IMR-90 (cell line): ENCODE results near the gene TMOD4. TPM values are rescaled to one million over a fixed set of nuclear protein-coding genes. Genes with fewer than 3 reads are reported as not detected.
A peak's percentile ranks its signal among the peaks of the same experiment; 100 is the strongest.

Experiments used
- ATAC-seq: fragments of 200-7000 bp; cut with Tn5 transposase; 2 replicates; pipeline ENCODE4 v1.9.1; 2020; ENCODE audit warnings: low read depth, mild to moderate bottlenecking, moderate library complexity
- BruUV-seq: library from RNA; stranded (reverse); fragments of 400-500 nt; replicated peaks from 2 replicates; lab custom pipeline; 2021; lab: Mats Ljungman, UMichigan
- CTCF ChIA-PET: fragments of 300-600 bp; formaldehyde crosslinking; extraction: SDS; loops from one replicate; lab custom pipeline; 2021; ENCODE audit warnings: antibody characterized with exemption; lab: Yijun Ruan, JAX
- POLR2A ChIA-PET: fragments of 300-600 bp; sonication (Branson Sonifier 250); formaldehyde crosslinking; loops from one replicate; lab custom pipeline; 2022; ENCODE audit warnings: antibody characterized with exemption; ENCODE audit not compliant: unreplicated experiment; lab: Charles Lee
- DNase-seq: peaks from one replicate; pipeline ENCODE4 v3.0.0; 2013
- H2AFZ ChIP-seq: replicated peaks from 2 replicates; pipeline ENCODE3; 2013; ENCODE audit warnings: low read length, mild to moderate bottlenecking; ENCODE audit not compliant: poor library complexity
- H2AK5ac ChIP-seq: 2 replicates; pipeline ENCODE4 v1.6.1; 2013; ENCODE audit warnings: low read depth, low read length, inconsistent platforms
- H2AK9ac ChIP-seq: replicated peaks from 2 replicates; pipeline ENCODE3; 2013; ENCODE audit warnings: mild to moderate bottlenecking, low read depth, low read length, moderate library complexity; ENCODE audit not compliant: poor library complexity
- H2BK120ac ChIP-seq: 2 replicates; pipeline ENCODE4 v1.6.1; 2013; ENCODE audit warnings: low read depth, low read length, inconsistent platforms
- H2BK15ac ChIP-seq: 3 replicates; pipeline ENCODE4 v1.6.1; 2013; ENCODE audit warnings: low read depth, low read length, inconsistent platforms
- H2BK20ac ChIP-seq: 2 replicates; pipeline ENCODE4 v1.6.1; 2013; ENCODE audit warnings: low read depth, mild to moderate bottlenecking, inconsistent platforms, low read length, moderate library complexity
- H2BK5ac ChIP-seq: 2 replicates; pipeline ENCODE4 v1.6.1; 2013; ENCODE audit warnings: mild to moderate bottlenecking, low read depth, low read length, inconsistent platforms; ENCODE audit not compliant: poor library complexity, severe bottlenecking
- H3K14ac ChIP-seq: replicated peaks from 2 replicates; pipeline ENCODE4 v1.6.1; 2013; ENCODE audit warnings: low read depth, low read length, inconsistent platforms
- H3K18ac ChIP-seq: 2 replicates; pipeline ENCODE4 v1.6.1; 2013; ENCODE audit warnings: low read depth, low read length, control low read depth
- H3K23ac ChIP-seq: 2 replicates; pipeline ENCODE4 v1.6.1; 2013; ENCODE audit warnings: low read depth, low read length, inconsistent platforms
- H3K27ac ChIP-seq: 2 replicates; pipeline ENCODE4 v1.5.1; 2013; ENCODE audit warnings: mild to moderate bottlenecking, control low read depth, low read length; ENCODE audit not compliant: insufficient read depth
- H3K27me3 ChIP-seq: 2 replicates; pipeline ENCODE4 v1.6.1; 2013; ENCODE audit warnings: low read length; ENCODE audit not compliant: control insufficient read depth, insufficient read depth
- H3K36me3 ChIP-seq: 2 replicates; pipeline ENCODE4 v1.6.1; 2013; ENCODE audit warnings: low read length, mixed read lengths; ENCODE audit not compliant: control insufficient read depth, insufficient read depth
- H3K4ac ChIP-seq: 2 replicates; pipeline ENCODE4 v1.6.1; 2013; ENCODE audit warnings: low read depth, low read length, inconsistent platforms
- H3K4me1 ChIP-seq: 2 replicates; pipeline ENCODE4 v1.6.1; 2013; ENCODE audit warnings: low read length, mixed read lengths; ENCODE audit not compliant: control insufficient read depth, insufficient read depth
- H3K4me2 ChIP-seq: 2 replicates; pipeline ENCODE4 v1.6.1; 2013; ENCODE audit warnings: low read depth, mild to moderate bottlenecking, control low read depth, low read length, moderate library complexity
- H3K4me3 ChIP-seq: 2 replicates; pipeline ENCODE4 v1.5.1; 2013; ENCODE audit warnings: low read depth, mild to moderate bottlenecking, control low read depth, low read length, moderate library complexity; ENCODE audit not compliant: insufficient read depth
- H3K56ac ChIP-seq: 2 replicates; pipeline ENCODE4 v1.6.1; 2013; ENCODE audit warnings: low read length, inconsistent platforms; ENCODE audit not compliant: insufficient read depth; ENCODE audit errors: extremely low read depth
- H3K79me1 ChIP-seq, 2 experiments: 2 replicates each; pipeline ENCODE4 v1.6.1; 2013; ENCODE audit warnings: low read length in 2 of 2, inconsistent platforms in 1 of 2, low read depth in 1 of 2
- H3K9ac ChIP-seq: 2 replicates; pipeline ENCODE4 v1.6.1; 2013; ENCODE audit warnings: low read depth, low read length, control low read depth
- H3K9me1 ChIP-seq: 2 replicates; pipeline ENCODE4 v1.6.1; 2013; ENCODE audit warnings: low read length, inconsistent platforms; ENCODE audit not compliant: insufficient read depth
- H3K9me3 ChIP-seq: 2 replicates; pipeline ENCODE4 v1.6.1; 2013; ENCODE audit warnings: low read length; ENCODE audit not compliant: control insufficient read depth, insufficient read depth
- H4K20me1 ChIP-seq: 2 replicates; pipeline ENCODE4 v1.6.1; 2013; ENCODE audit warnings: low read length, inconsistent platforms; ENCODE audit not compliant: insufficient read depth
- H4K5ac ChIP-seq: 2 replicates; pipeline ENCODE4 v1.6.1; 2013; ENCODE audit warnings: mild to moderate bottlenecking, low read depth, low read length, control low read depth
- H4K8ac ChIP-seq, 2 experiments: 2 replicates each; pipeline ENCODE4 v1.6.1; 2013; ENCODE audit warnings: low read depth in 2 of 2, low read length in 2 of 2, control low read depth in 1 of 2, inconsistent platforms in 1 of 2
- H4K91ac ChIP-seq: 2 replicates; pipeline ENCODE4 v1.6.1; 2013; ENCODE audit warnings: low read depth, low read length, inconsistent platforms; ENCODE audit not compliant: insufficient read depth
- MXI1 ChIP-seq: IDR thresholded peaks from 2 replicates; pipeline ENCODE4 v1.6.1; 2012; ENCODE audit warnings: low read depth, mild to moderate bottlenecking, low read length, moderate library complexity, borderline replicate concordance
- RCOR1 ChIP-seq: IDR thresholded peaks from 2 replicates; pipeline ENCODE4 v1.6.1; 2012; ENCODE audit warnings: mild to moderate bottlenecking, low read length, improper control_type of control experiment; ENCODE audit not compliant: insufficient replicate concordance
- WGBS, 2 experiments: methylation state at CpG; one replicate each; pipeline versions ENCODE4 v1.1.5 to v1.1.7; 2013; ENCODE audit warnings: missing lambda C conversion rate in 2 of 2; ENCODE audit not compliant: insufficient read length in 1 of 2; ENCODE audit errors: extremely low coverage in 2 of 2; 5-methylcytosine and 5-hydroxymethylcytosine counted together
- dilution Hi-C: fragments of 300-500 bp; cut with HindIII; formaldehyde crosslinking; loops from one replicate; pipeline ENCODE4 v1.14.3; 2018; ENCODE audit warnings: low sequenced_read_pairs; ENCODE audit not compliant: unreplicated experiment
- in situ Hi-C: fragments of 300-500 bp; cut with MboI; formaldehyde crosslinking; loops from 3 replicates; pipeline ENCODE4 v1.14.3; 2019; ENCODE audit warnings: low sequenced_read_pairs, inconsistent platforms, mixed read lengths
- intact Hi-C: fragments of 100-400 bp; cut with micrococcal nuclease; formaldehyde crosslinking; loops from 2 replicates; pipeline ENCODE4 v1.10.0; 2022
- polyA plus RNA-seq, 3 experiments: library from polyadenylated mRNA; depleted of rRNA; stranded (reverse); fragments of >200 nt; gene quantifications; 2 replicates each; pipeline ENCODE4 v1.2.3, GENCODE V29; 2012; ENCODE audit warnings: low replicate concordance in 1 of 3
- total RNA-seq: library from RNA; depleted of rRNA; stranded (reverse); fragments of >200 nt; gene quantifications from 2 replicates; pipeline ENCODE4 v1.2.3, GENCODE V29; 2012

The TMOD4 gene
- total and polyA plus RNA-seq, 2 of the 4 experiments (the other 2 are of a cell fraction) = 0.27 TPM; not detected in 1

GRCh38 chr1:151146072-151146411 lies 29.7 kb downstream of the TMOD4 start:
- Histone ChIP-seq H3K14ac (peak overlapping the region; percentile 61; the same call in 1 of the 2 replicates), H3K9me1 (peaks cover 4% of the 10 kb centered on the region; the same call in 1 of the 2 replicates), H2BK5ac (no peak overlapping the region), H2AK9ac (peak overlapping the region; percentile 85), H3K9me3 (no peaks in the 10 kb centered on the region), H3K9ac (peak overlapping the region; percentile 79), H4K91ac (no peak overlapping the region), H2AFZ (peak overlapping the region; percentile 91), H4K5ac (no peak overlapping the region), H4K8ac (no peak overlapping the region; a peak in 1 of 4 replicates), H3K27me3 (peaks cover 2% of the 10 kb centered on the region; the same call in 1 of the 2 replicates), H3K23ac (peak overlapping the region; percentile 87; the same call in 1 of the 2 replicates), H3K4me2 (peak overlapping the region; percentile 91), H2BK15ac (no peak overlapping the region), H3K4ac (no peak overlapping the region; the same call in 1 of the 2 replicates), H3K36me3 (no peaks in the 10 kb centered on the region), H2BK20ac (no peak overlapping the region), H3K4me3 (peak overlapping the region; percentile 77), H2BK120ac (no peak overlapping the region), H3K79me1 (peaks cover 0 to 6% of the 10 kb centered on the region in 2 experiments; a peak in 1 of 4 replicates), H3K27ac (no peak overlapping the region), H3K18ac (no peak overlapping the region), H3K4me1 (peaks cover 5% of the 10 kb centered on the region), H3K56ac (no peak overlapping the region), H2AK5ac (no peak overlapping the region), H4K20me1 (peaks cover 5% of the 10 kb centered on the region; the same call in 1 of the 2 replicates)
- ATAC-seq (peak; percentile 20), DNase-seq (no peak)
- dilution Hi-C loops = no loop called here
- TF ChIP-seq RCOR1 = no peak
- no peak for TF ChIP-seq MXI1
- WGBS, 2 experiments = 0% methylated on average over 16 of the region's 26 CpGs; no CpG with 5 or more reads in 1 of the 2 experiments
- BruUV-seq = no TSS peak
- in situ Hi-C loops = no loop called here
- ChIA-PET CTCF (no interaction called here), POLR2A (no interaction called here)
- intact Hi-C loops = loop anchor here (5.0 kb wide), 1 partner anchor 74 kb away; the partner anchor contains the start of gene GABPB2
